B cell (primary cell): ENCODE measurements around the gene ECI1.

Source experiments
- CTCF ChIP-seq: fragments of 200-600 bp; IDR thresholded peaks from one replicate; pipeline ENCODE4 v1.8.0; 2022; ENCODE audit warnings: antibody characterized with exemption, mild to moderate bottlenecking
- EZH2 ChIP-seq: IDR thresholded peaks from 2 replicates; pipeline ENCODE4 v1.6.1; 2012; ENCODE audit warnings: borderline replicate concordance, low read depth, mild to moderate bottlenecking, moderate library complexity, low read length; ENCODE audit not compliant: insufficient read depth, poor library complexity, severe bottlenecking

- TF ChIP-seq CTCF (no peak), EZH2 (no peak)
Measured at GRCh38 chr16:2299121-2299914, 47.9 kb upstream of the ECI1 start.
